GM12873 (cell line): Measurements from ENCODE around the gene ZBP1.

Source experiments
- TF ChIP-seq, protein P1 (sequence below): IDR thresholded peaks from 2 replicates; pipeline ENCODE4 v1.5.1; 2012; ENCODE audit warnings: low read depth, mild to moderate bottlenecking, moderate library complexity, low read length, control low read depth; ENCODE audit not compliant: insufficient read depth; ENCODE audit errors: missing control alignments

Gene ZBP1

GRCh38 chr20:57556980-57557274, 63.3 kb downstream of the ZBP1 start:
- TF ChIP-seq, protein P1, sequence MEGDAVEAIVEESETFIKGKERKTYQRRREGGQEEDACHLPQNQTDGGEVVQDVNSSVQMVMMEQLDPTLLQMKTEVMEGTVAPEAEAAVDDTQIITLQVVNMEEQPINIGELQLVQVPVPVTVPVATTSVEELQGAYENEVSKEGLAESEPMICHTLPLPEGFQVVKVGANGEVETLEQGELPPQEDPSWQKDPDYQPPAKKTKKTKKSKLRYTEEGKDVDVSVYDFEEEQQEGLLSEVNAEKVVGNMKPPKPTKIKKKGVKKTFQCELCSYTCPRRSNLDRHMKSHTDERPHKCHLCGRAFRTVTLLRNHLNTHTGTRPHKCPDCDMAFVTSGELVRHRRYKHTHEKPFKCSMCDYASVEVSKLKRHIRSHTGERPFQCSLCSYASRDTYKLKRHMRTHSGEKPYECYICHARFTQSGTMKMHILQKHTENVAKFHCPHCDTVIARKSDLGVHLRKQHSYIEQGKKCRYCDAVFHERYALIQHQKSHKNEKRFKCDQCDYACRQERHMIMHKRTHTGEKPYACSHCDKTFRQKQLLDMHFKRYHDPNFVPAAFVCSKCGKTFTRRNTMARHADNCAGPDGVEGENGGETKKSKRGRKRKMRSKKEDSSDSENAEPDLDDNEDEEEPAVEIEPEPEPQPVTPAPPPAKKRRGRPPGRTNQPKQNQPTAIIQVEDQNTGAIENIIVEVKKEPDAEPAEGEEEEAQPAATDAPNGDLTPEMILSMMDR: no peak

GRCh38 chr20:57555457-57556184, 64.6 kb downstream of the ZBP1 start:
- TF ChIP-seq, protein P1: no peak
